ENCODE results near the gene PDZD2.

DNA sequence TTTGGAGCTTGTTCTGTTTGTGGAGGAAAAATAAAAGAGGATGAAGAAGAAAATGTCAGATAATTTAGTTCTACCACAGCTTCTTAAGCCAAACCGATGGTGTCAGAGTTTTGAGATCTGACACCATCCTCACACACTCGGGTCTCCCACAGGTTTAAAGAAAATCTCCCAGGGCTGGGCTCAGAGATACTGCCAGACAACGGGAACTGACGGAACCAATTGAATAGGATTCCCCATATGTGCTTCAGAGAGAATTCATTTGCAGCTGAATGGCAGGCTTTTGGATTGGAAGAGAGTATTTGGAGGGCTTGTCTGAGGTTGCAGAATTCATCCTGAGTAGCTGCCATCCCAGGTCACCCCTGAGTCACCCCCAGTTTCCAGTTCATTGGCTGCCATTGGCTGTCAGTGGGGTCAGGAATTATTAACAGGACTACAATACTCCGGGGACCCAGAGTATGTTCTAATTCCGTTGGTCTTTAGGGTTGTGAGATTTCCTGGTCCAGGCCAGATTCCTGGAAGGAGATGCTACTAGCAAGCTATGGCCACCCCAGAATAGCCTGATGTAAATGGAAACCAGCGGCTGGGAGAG, 131.3 kb downstream of the PDZD2 start:
- TF ChIP-seq POLR2AphosphoS5 (IDR thresholded peaks at IDR 0.05) = no peak
- TF ChIP-seq, protein P1, sequence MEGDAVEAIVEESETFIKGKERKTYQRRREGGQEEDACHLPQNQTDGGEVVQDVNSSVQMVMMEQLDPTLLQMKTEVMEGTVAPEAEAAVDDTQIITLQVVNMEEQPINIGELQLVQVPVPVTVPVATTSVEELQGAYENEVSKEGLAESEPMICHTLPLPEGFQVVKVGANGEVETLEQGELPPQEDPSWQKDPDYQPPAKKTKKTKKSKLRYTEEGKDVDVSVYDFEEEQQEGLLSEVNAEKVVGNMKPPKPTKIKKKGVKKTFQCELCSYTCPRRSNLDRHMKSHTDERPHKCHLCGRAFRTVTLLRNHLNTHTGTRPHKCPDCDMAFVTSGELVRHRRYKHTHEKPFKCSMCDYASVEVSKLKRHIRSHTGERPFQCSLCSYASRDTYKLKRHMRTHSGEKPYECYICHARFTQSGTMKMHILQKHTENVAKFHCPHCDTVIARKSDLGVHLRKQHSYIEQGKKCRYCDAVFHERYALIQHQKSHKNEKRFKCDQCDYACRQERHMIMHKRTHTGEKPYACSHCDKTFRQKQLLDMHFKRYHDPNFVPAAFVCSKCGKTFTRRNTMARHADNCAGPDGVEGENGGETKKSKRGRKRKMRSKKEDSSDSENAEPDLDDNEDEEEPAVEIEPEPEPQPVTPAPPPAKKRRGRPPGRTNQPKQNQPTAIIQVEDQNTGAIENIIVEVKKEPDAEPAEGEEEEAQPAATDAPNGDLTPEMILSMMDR (IDR thresholded peaks at IDR 0.05) = no peak
- TF ChIP-seq POLR2A (IDR thresholded peaks at IDR 0.05) = no peak

Data from prostate gland (tissue), 2 donors.